ENCODE measurements around the gene DNAJB2.

DNA sequence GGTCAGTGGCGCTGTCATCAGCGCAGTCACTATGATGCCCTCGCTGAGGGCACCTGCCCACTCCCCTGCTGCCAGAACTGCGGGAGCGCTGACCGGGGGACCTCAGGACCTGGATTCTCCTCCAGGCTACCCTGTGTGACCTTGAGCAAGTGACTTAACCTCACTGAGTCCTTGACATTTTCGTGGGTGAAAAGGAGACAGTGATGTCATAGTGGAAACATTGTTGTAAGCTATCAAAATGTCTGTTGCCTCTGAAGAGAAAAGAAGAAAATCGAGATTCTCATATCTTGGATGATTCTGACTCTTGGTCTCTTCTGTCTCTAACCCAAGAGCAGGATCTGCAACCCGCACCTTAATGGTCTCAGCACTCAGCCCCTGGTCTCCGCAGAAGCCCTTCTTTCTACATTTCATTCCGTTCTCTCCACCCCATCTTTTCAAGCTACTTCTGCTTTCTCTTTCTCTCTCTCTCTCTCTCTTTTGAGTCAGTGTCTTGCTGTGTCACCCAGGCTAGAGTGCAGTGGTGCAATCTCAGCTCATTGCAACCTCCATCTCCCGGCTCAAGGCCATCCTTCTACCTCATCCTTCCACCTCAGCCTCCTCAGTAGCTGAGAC lies 24.5 kb upstream of the DNAJB2 start:
- TF ChIP-seq, protein P1, sequence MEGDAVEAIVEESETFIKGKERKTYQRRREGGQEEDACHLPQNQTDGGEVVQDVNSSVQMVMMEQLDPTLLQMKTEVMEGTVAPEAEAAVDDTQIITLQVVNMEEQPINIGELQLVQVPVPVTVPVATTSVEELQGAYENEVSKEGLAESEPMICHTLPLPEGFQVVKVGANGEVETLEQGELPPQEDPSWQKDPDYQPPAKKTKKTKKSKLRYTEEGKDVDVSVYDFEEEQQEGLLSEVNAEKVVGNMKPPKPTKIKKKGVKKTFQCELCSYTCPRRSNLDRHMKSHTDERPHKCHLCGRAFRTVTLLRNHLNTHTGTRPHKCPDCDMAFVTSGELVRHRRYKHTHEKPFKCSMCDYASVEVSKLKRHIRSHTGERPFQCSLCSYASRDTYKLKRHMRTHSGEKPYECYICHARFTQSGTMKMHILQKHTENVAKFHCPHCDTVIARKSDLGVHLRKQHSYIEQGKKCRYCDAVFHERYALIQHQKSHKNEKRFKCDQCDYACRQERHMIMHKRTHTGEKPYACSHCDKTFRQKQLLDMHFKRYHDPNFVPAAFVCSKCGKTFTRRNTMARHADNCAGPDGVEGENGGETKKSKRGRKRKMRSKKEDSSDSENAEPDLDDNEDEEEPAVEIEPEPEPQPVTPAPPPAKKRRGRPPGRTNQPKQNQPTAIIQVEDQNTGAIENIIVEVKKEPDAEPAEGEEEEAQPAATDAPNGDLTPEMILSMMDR (IDR thresholded peaks at IDR 0.05), result no peak
- TF ChIP-seq POLR2AphosphoS5 (IDR thresholded peaks at IDR 0.05), result no peak
- no peak for TF ChIP-seq POLR2A (IDR thresholded peaks at IDR 0.05)

Data from gastroesophageal sphincter (tissue), 3 donors.